HG03039 (cell line): ENCODE measurements around the gene AP4S1.

ENCODE experiments used
- ATAC-seq: cut with Tn5 transposase; IDR thresholded peaks from one replicate; pipeline ENCODE4 v1.9.1; 2021; ENCODE audit warnings: mild to moderate bottlenecking, moderate library complexity; ENCODE audit not compliant: unreplicated experiment

The AP4S1 gene

DNA sequence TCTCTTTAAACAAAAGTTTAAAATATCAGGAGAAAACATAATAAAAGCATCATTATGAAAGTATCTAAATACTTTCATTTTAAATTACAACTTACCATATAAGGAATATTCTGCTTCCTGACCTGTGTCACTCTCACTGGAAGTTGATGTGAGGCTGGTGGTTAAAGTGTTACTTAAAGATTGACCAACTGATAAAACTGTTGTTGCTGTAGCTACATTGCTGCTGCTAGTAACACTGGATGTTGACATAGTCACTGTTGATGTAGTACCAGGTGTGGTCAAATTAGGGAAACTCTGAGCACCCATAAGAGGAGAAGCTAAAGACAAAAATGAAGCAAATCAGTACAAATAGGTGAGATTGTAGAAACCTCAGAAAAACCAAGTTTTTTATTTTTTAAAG, 102.2 kb downstream of the AP4S1 start:
- no peak for ATAC-seq

DNA sequence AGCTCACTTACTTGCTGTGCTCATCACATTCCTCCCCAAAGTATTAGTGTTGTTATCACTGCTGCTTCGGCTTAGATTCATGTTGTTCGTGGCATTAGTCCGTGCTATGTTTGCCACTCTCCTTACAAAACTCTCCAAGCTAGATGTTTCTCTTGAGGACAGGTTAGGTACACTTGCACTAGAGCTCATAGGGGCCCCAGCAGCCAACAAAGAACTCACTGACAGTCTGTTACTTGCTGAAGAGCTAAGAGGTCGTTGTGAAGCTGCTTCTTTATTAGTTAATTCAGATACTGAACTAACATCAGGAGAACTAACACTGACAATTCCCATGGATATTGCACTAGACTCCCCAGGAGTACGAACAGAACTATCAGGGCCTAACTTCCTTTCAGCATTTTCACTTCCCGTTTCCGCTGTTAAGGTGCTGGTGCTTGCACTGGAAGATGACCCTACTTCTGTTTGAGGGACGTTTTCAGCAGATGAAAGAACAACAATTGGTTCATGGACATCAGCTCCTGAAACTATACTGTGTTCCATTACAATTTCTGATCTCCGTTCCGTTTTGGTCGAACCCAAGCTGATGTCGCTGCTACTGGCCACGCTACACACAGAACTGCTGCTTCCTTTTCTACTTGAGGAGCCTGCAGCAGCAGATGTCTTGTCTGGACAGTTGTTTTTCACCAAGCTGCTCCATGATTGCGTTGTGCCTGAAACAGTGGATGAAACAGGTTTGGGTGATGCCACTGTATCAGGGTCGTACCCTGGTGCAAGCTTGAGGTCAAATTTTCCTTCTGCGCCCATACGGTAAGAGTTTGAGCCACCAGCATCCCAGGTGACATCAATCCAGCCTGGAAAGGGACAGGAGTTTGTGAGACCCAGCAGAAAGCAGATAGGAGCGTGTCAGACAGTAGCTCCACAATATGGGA, 103.4 kb downstream of the AP4S1 start:
- ATAC-seq, result no peak

DNA sequence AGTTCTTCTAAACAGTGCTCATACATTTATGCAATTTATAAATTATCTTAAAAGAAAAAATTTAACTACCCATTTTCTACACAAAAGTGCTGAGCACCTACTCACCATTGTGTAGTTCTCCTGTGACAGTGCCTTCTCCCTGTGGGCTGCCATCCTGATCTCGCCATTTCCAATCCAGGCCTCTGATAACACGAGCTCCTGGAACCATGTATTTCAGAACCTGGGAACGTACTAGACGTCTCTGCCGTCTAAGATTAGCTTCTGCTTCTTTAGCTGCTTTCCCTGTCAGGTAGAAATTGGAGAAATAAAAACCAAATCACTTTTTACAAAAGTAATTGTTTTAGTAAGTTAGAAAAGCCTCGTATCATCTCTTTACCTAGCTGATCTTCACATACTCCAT, 107.7 kb downstream of the AP4S1 start:
- ATAC-seq, result no peak

DNA sequence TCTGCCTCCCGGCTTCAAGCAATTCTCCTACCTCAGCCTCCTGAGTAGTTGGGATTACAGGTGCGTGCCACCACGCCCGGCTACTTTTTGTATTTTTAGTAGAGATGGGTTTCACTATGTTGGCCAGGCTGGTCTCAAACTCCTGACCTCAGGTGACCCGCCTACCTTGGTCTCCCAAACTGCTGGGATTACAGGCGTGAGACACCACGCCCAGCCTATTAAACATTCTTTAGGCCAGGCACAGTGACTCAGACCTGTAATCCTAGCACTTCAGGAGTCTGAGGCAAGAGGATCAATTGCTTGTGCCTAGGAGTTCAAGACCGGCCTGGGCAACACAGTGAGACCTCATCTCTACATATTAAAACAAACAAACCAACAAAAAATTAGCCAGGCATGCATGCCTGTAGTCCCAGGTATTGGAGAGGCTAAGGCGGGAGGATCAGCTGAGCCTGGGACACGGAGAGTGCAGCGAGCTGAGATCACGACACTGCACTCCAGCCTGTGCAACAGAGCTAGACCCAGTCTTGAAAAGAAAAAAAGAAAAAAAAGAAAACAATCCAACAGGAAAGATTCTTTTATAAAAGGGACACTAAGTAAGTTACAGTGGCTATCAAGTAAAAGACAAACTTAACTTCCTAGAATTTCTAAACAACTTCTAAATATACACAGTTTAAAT, 111.9 kb downstream of the AP4S1 start:
- no peak for ATAC-seq

DNA sequence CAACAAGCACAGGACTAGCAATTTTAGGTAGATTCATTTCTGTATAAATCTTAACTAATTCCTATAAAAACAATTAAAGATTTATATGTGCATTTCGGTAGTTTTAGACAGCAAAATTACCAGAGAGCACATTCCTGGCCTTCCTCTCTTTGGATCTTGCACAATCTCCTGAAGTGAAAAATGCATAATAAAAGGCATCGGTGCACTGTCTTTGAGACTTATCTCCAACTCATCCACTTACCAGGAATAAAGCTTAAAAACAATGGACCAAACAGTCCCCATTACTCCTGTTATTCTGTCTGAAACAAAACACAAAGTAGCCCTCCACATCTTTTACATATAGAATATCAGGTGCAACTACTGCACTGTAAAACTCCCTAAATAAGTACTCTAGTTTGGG, 112.9 kb downstream of the AP4S1 start:
- ATAC-seq, result no peak

DNA sequence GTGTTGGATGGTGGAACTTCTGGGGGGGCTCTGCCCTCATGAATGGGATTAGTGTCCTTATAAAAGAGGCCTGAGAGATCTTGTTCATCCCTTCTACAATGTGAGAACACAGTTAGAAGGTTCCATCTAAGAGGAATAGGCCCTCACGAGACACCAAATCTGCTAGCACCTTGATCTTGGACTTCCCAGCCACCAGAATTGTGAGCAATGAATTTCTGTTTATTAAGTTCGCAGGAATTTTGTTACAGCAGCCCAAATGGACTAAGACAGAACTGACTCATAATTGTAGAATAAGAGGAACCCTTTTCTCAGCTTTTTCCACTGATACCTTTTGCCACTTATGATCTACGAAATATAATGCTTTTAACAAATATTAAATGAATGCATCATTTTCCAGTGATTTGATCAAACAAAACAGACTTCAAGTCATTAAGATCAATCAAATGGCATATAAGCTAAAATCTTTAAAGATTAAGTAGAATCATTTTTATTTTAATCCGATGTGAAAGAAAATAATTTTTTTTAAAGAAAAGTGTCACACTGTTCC, 113.9 kb downstream of the AP4S1 start:
- ATAC-seq, result no peak

DNA sequence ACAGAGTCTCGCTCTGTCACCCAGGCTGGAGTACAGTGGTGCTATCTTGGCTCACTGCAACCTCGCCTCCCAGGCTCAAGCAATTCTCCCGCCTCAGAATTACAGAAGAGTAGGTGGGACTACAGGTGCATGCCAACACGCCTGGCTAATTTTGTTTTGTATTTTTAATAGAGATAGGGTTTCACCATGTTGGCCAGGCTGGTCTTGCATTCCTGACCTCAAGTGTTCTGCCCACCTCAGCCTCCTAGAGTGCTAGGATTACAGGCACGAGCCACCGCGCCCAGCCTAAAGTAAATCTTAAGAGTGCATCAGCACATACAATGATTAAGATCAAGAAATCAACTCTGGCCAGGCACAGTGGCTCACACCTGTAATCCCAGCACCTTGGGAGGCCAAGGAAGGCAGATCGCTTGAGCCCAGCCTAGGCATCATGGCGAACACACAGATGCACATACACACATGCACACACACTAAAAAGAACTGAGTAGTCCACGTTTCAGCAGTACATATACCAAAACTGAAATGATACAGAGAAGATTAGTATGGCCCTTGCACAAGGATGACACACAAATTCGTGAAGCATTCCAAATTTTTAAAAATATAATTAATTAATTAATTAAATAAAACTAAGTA, 117.1 kb downstream of the AP4S1 start:
- ATAC-seq, result no peak
